ENCODE data around the gene SLC5A10. TPM values are rescaled to one million over a fixed set of nuclear protein-coding genes. Genes with fewer than 3 reads are reported as not detected.

Gene SLC5A10
- total and polyA plus RNA-seq, 7 experiments from 2014 or later = 0.15 to 0.37 (median 0.17) TPM; not detected in 4

DNA sequence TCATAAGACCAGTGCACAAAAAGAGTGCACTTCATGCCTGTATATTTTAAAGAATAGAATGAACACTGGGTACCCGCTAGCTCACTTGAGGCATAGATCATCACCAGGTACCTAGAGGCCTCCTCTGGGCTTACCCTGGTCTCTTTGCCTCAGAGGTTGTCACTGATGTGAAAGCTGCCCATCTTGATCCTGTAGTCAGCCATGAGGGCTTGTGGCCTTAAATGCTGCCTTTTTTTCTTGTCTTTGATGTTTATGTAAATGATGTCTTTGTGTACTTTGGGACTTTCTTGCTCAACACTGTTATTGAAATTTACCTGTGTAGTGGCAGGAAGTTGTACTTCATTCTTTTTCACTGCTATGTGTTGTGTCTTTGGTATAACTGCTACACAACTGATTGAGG is 26.8 kb upstream of the SLC5A10 start:
- peaks cover 9 to 52% of the 10 kb centered on the region in 2 donors for H3K4me1 ChIP-seq (ENCODE audit: control insufficient read depth in 2 of 2, insufficient read depth in 2 of 2, low read length in 2 of 2)
- peak; percentile 55 for ATAC-seq
- intact Hi-C loops (cut with micrococcal nuclease) = loop anchor here (1.0 to 2.0 kb wide), 2 partner anchors 24 to 68 kb away; no protein-coding TSS in a partner anchor

DNA sequence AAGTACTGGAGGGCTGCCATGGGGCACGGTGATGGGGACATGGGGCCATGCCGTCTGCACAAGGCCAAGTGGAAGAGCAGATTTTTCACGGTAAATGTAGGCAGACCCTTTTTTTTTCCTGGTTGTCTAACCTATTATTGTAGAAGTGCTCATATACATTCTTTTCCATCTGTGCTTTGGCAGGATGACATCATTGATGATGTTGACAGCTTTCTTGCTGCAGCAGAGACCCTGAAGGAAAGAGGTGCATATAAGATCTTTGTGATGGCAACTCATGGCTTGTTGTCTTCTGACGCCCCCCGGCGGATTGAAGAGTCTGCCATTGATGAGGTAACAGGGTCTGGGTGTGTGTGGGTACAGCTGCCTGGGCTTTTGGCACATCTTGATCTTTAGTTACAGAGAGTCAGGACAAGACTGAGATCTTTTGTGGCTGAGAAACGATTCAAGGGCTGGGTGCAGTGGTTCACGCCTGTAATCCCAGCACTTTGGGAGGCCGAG is 23.3 kb upstream of the SLC5A10 start:
- peaks cover 0 to 51% (median 30%) of the 10 kb centered on the region in 5 donors for H3K36me3 Mint-ChIP-seq
- peaks cover 0 to 26% (median 13%) of the 10 kb centered on the region in 3 experiments for H3K36me3 ChIP-seq (ENCODE audit: control insufficient read depth in 2 of 3, insufficient read depth in 3 of 3, low read length in 3 of 3)

More for the DNA sequence above, 26.8 kb upstream of the SLC5A10 start:
- Mint-ChIP-seq H3K27me3 (no peaks in the 10 kb centered on the region), H3K4me1 (peaks cover 22 to 76% (median 55%) of the 10 kb centered on the region in 7 donors), H3K9me3 (no peaks in the 10 kb centered on the region), H3K4me3 (peak overlapping the region; percentile 2 to 76 (median 53)), H3K36me3 (peaks cover 0 to 33% (median 25%) of the 10 kb centered on the region in 5 donors), H3K27ac (peak overlapping the region; percentile 35 to 93 (median 75))
- peak in 5 of 9 donors; percentile 33 to 55 (median 48) for DNase-seq
- peaks cover 0 to 13% (median 10%) of the 10 kb centered on the region in 3 experiments for H3K36me3 ChIP-seq (ENCODE audit: control insufficient read depth in 2 of 3, insufficient read depth in 3 of 3, low read length in 3 of 3)
- ChIA-PET CTCF (interaction anchor here (0.9 kb wide), 1 partner anchor 34 kb away, joined by 3 read pairs; no protein-coding TSS in a partner anchor), POLR2A (no interaction called here)
- H3K9me3 ChIP-seq (ENCODE audit: control insufficient read depth in 2 of 3, low read length in 3 of 3) = no peaks in the 10 kb centered on the region
- H3K27ac ChIP-seq (ENCODE audit: low read depth, low read length) = no peak overlapping the region
- no peaks in the 10 kb centered on the region for H3K27me3 ChIP-seq (ENCODE audit: control insufficient read depth in 2 of 2, insufficient read depth in 2 of 2, low read length in 2 of 2)
- no peak overlapping the region for H3K4me3 ChIP-seq (ENCODE audit: low read length)

GRCh38 chr17:18932360-18933055 is 19.5 kb upstream of the SLC5A10 start:
- Mint-ChIP-seq H3K27me3 (peaks cover 0 to 9% (median 0%) of the 10 kb centered on the region in 5 donors), H3K9me3 (no peaks in the 10 kb centered on the region), H3K27ac (peak overlapping the region in 4 of 9 donors; percentile 38 to 87 (median 79)), H3K4me1 (peaks cover 13 to 39% (median 22%) of the 10 kb centered on the region in 7 donors), H3K36me3 (peaks cover 0 to 38% (median 25%) of the 10 kb centered on the region in 5 donors), H3K4me3 (peak overlapping the region in 5 of 10 donors; percentile 11 to 42 (median 25))
- Histone ChIP-seq H3K27ac (ENCODE audit: low read depth, low read length) (no peak overlapping the region), H3K36me3 (ENCODE audit: control insufficient read depth in 2 of 3, insufficient read depth in 3 of 3, low read length in 3 of 3) (peaks cover 0 to 26% (median 10%) of the 10 kb centered on the region in 3 experiments), H3K9me3 (ENCODE audit: control insufficient read depth in 2 of 3, low read length in 3 of 3) (no peaks in the 10 kb centered on the region), H3K27me3 (ENCODE audit: control insufficient read depth in 2 of 2, insufficient read depth in 2 of 2, low read length in 2 of 2) (no peaks in the 10 kb centered on the region), H3K4me3 (ENCODE audit: low read length) (no peak overlapping the region), H3K4me1 (ENCODE audit: control insufficient read depth in 2 of 2, insufficient read depth in 2 of 2, low read length in 2 of 2) (peaks cover 0 to 19% of the 10 kb centered on the region in 2 donors)
- ATAC-seq (peak; percentile 77), DNase-seq (peak in 5 of 9 donors; percentile 17 to 52 (median 24))
- ChIA-PET POLR2A (interaction anchor here (0.6 to 3.8 kb wide), 2 partner anchors 23 to 27 kb away, joined by 4 to 24 read pairs; no protein-coding TSS in a partner anchor), CTCF (interaction anchor here (1.1 to 1.3 kb wide), 2 partner anchors 21 to 29 kb away, joined by 4 to 6 read pairs; no protein-coding TSS in a partner anchor)
- intact Hi-C loops (cut with micrococcal nuclease) = loop anchor here in 1 of 2 donors (1.0 to 2.0 kb wide), 2 partner anchors 11 to 22 kb away; no protein-coding TSS in a partner anchor

More for the DNA sequence above, 23.3 kb upstream of the SLC5A10 start:
- no peaks in the 10 kb centered on the region for H3K27me3 Mint-ChIP-seq
- H3K27ac Mint-ChIP-seq = peak overlapping the region in 3 of 9 donors; percentile 29 to 47 (median 43)
- peaks cover 20 to 69% (median 48%) of the 10 kb centered on the region in 7 donors for H3K4me1 Mint-ChIP-seq
- Histone ChIP-seq H3K27me3 (ENCODE audit: control insufficient read depth in 2 of 2, insufficient read depth in 2 of 2, low read length in 2 of 2) (no peaks in the 10 kb centered on the region), H3K9me3 (ENCODE audit: control insufficient read depth in 2 of 3, low read length in 3 of 3) (no peaks in the 10 kb centered on the region), H3K4me3 (ENCODE audit: low read length) (no peak overlapping the region), H3K27ac (ENCODE audit: low read depth, low read length) (no peak overlapping the region), H3K4me1 (ENCODE audit: control insufficient read depth in 2 of 2, insufficient read depth in 2 of 2, low read length in 2 of 2) (peaks cover 6 to 48% of the 10 kb centered on the region in 2 donors)
- intact Hi-C loops (cut with micrococcal nuclease) = no loop called here
- ATAC-seq (no peak), DNase-seq (no peak)
- H3K4me3 Mint-ChIP-seq = peak overlapping the region in 1 of 10 donors; percentile 63
- ChIA-PET CTCF (interaction anchor here (0.7 kb wide), 1 partner anchor 743 kb away, joined by 6 read pairs; no protein-coding TSS in a partner anchor), POLR2A (interaction anchor here (1.2 kb wide), 1 partner anchor 28 kb away, joined by 3 read pairs; no protein-coding TSS in a partner anchor)
- H3K9me3 Mint-ChIP-seq = no peaks in the 10 kb centered on the region

- Mint-ChIP-seq H3K4me1 (peaks cover 13 to 37% (median 22%) of the 10 kb centered on the region in 7 donors), H3K27me3 (peaks cover 0 to 10% (median 0%) of the 10 kb centered on the region in 5 donors), H3K9me3 (no peaks in the 10 kb centered on the region), H3K27ac (peak overlapping the region in 4 of 9 donors; percentile 14 to 87 (median 79)), H3K4me3 (peak overlapping the region in 4 of 10 donors; percentile 11 to 42 (median 30)), H3K36me3 (peaks cover 0 to 33% (median 23%) of the 10 kb centered on the region in 5 donors)
- H3K36me3 ChIP-seq (ENCODE audit: control insufficient read depth in 2 of 3, insufficient read depth in 3 of 3, low read length in 3 of 3) = peaks cover 0 to 22% (median 10%) of the 10 kb centered on the region in 3 experiments
- POLR2A ChIA-PET = interaction anchor here (0.6 to 3.8 kb wide), 3 partner anchors 22 to 26 kb away, joined by 4 to 24 read pairs (median 4); no protein-coding TSS in a partner anchor
- intact Hi-C loops (cut with micrococcal nuclease) = loop anchor here in 1 of 2 donors (2.0 kb wide), 1 partner anchor 21 kb away; no protein-coding TSS in a partner anchor
- H3K27ac ChIP-seq (ENCODE audit: low read depth, low read length) = no peak overlapping the region
- no peaks in the 10 kb centered on the region for H3K27me3 ChIP-seq (ENCODE audit: control insufficient read depth in 2 of 2, insufficient read depth in 2 of 2, low read length in 2 of 2)
- H3K4me1 ChIP-seq (ENCODE audit: control insufficient read depth in 2 of 2, insufficient read depth in 2 of 2, low read length in 2 of 2) = peaks cover 0 to 19% of the 10 kb centered on the region in 2 donors
- CTCF ChIA-PET = interaction anchor here (1.1 to 1.3 kb wide), 2 partner anchors 22 to 28 kb away, joined by 4 to 6 read pairs; no protein-coding TSS in a partner anchor
- H3K9me3 ChIP-seq (ENCODE audit: control insufficient read depth in 2 of 3, low read length in 3 of 3) = no peaks in the 10 kb centered on the region
- no peak overlapping the region for H3K4me3 ChIP-seq (ENCODE audit: low read length)
- ATAC-seq (peak; percentile 48), DNase-seq (no peak)
Observed at GRCh38 chr17:18933102-18934058, 18.6 kb upstream of the SLC5A10 start.

DNA sequence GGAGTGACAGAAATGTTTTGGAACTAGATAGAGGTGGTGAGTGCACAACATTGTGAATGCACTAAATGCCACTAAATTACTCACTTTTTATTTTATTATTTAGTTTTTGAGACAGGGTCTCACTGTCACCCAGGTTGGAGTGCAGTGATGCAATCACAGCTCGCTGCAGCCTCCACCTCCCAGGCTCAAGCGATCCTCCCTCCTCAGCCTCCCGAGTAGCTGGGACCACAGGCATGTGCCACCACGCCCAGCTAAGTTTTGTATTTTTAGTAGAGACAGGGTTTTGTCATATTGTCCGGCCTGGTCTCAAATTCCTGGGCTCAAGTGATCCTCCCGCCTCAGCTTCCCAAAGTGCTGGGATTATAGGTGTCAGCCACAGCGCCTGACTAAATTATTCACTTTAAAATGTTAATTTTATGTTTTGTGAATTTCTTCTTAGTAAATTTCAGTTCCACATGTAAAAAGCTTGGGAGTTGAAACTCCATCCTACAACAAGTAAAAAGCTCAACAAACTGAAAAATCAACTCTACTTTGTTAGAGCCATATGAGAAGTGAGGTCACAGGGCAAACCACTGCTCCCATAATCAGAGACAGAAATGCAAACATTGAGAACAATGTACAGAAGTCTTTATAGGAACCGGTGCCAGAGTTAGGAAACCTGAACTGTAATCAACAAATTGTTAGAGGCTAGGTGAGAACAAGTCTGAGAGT is 13.8 kb upstream of the SLC5A10 start:
- Histone ChIP-seq H3K36me3 (ENCODE audit: control insufficient read depth in 2 of 3, insufficient read depth in 3 of 3, low read length in 3 of 3) (no peaks in the 10 kb centered on the region), H3K9me3 (ENCODE audit: control insufficient read depth in 2 of 3, low read length in 3 of 3) (no peaks in the 10 kb centered on the region), H3K4me1 (ENCODE audit: control insufficient read depth in 2 of 2, insufficient read depth in 2 of 2, low read length in 2 of 2) (peaks cover 0 to 6% of the 10 kb centered on the region in 2 donors), H3K4me3 (ENCODE audit: low read length) (no peak overlapping the region), H3K27me3 (ENCODE audit: control insufficient read depth in 2 of 2, insufficient read depth in 2 of 2, low read length in 2 of 2) (no peaks in the 10 kb centered on the region), H3K27ac (ENCODE audit: low read depth, low read length) (no peak overlapping the region)
- intact Hi-C loops (cut with micrococcal nuclease) = no loop called here
- peaks cover 5 to 26% (median 16%) of the 10 kb centered on the region in 7 donors for H3K4me1 Mint-ChIP-seq
- no peaks in the 10 kb centered on the region for H3K9me3 Mint-ChIP-seq
- no peak overlapping the region for H3K4me3 Mint-ChIP-seq
- H3K27ac Mint-ChIP-seq = peak overlapping the region in 1 of 9 donors; percentile 5
- CTCF ChIA-PET = interaction anchor here (1.5 kb wide), 2 partner anchors 16 to 17 kb away, joined by 3 to 5 read pairs; no protein-coding TSS in a partner anchor
- H3K27me3 Mint-ChIP-seq = peaks cover 0 to 29% (median 0%) of the 10 kb centered on the region in 5 donors
- peaks cover 0 to under 1% (median 0%) of the 10 kb centered on the region in 5 donors for H3K36me3 Mint-ChIP-seq
- no peak for ATAC-seq
- no peak for DNase-seq
- POLR2A ChIA-PET = interaction anchor here (1.0 to 2.6 kb wide), 3 partner anchors 17 to 22 kb away, joined by 3 to 10 read pairs (median 4); no protein-coding TSS in a partner anchor
